ENCODE data around the gene WBP2NL.
A peak's percentile ranks its signal among the peaks of the same experiment; 100 is the strongest.

The WBP2NL gene

DNA sequence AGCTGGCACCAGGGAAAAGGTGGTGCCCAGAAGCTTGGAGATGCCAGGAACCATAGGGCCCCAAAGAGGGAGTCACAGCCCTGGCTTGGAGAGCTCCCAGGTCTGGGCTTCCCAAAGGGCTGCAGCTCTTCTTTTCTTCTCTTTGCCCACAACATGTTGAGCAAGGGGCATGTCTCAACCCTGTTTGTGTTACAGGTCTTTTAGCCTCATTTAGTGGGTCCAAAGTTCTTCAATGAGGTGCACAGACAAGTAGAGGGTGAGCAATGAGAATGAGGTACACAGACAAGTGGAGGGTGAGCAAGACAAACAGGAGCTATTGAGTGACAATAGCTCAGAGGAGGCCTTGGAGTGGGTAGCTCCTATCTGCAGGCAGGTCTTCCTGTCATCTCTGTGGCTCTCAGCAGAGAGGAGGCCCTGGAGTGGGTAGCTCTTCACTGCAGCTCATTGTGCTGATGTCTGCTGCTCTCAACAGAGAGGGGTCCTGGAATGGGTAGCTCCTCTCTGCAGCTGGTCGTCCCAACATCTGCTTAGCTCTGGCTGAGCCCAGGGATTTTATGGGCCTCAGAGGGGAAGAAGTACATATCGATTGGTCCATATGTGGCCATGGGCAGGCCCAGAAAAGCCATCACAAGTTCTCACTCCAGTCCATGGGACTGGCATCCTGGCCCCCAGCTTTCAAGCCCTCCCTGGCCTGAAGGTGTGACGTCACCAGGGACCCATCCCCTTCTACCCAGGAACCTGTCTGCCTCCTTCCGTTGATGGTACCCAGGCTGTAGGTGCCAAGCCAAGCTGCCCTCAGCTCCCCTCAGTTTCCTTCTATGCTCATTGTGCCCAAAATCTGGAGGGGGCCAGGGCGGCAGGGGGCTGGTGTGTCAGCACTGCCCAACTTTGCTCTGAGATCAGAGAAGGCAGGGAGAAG is 34.9 kb downstream of the WBP2NL start:
- TF ChIP-seq EZH2phosphoT487 (IDR thresholded peaks at IDR 0.05; ENCODE audit: low read depth), result no peak
- TF ChIP-seq, protein P1, sequence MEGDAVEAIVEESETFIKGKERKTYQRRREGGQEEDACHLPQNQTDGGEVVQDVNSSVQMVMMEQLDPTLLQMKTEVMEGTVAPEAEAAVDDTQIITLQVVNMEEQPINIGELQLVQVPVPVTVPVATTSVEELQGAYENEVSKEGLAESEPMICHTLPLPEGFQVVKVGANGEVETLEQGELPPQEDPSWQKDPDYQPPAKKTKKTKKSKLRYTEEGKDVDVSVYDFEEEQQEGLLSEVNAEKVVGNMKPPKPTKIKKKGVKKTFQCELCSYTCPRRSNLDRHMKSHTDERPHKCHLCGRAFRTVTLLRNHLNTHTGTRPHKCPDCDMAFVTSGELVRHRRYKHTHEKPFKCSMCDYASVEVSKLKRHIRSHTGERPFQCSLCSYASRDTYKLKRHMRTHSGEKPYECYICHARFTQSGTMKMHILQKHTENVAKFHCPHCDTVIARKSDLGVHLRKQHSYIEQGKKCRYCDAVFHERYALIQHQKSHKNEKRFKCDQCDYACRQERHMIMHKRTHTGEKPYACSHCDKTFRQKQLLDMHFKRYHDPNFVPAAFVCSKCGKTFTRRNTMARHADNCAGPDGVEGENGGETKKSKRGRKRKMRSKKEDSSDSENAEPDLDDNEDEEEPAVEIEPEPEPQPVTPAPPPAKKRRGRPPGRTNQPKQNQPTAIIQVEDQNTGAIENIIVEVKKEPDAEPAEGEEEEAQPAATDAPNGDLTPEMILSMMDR (IDR thresholded peaks at IDR 0.05; ENCODE audit: low read depth, low read length), result no peak
- Histone ChIP-seq H3K9ac (ENCODE audit: low read length) (no peak overlapping the region), H3K4me2 (ENCODE audit: low read length) (no peak overlapping the region), H3K27ac (ENCODE audit: low read length) (no peak overlapping the region), H4K20me1 (ENCODE audit: insufficient read depth, low read length) (no peaks in the 10 kb centered on the region), H3K27me3 (ENCODE audit: low read depth, low read length) (no peaks in the 10 kb centered on the region), H3K4me3 (ENCODE audit: low read length) (no peak overlapping the region), H2AFZ (ENCODE audit: low read depth, low read length) (no peak overlapping the region), H3K9me3 (ENCODE audit: insufficient read depth, low read length) (peaks cover 23% of the 10 kb centered on the region), H3K36me3 (replicated peaks; ENCODE audit: low read depth, low read length) (peaks cover 20% of the 10 kb centered on the region), H3K4me1 (ENCODE audit: low read length) (peaks cover 30% of the 10 kb centered on the region), H3K79me2 (ENCODE audit: low read length) (no peaks in the 10 kb centered on the region)

DNA sequence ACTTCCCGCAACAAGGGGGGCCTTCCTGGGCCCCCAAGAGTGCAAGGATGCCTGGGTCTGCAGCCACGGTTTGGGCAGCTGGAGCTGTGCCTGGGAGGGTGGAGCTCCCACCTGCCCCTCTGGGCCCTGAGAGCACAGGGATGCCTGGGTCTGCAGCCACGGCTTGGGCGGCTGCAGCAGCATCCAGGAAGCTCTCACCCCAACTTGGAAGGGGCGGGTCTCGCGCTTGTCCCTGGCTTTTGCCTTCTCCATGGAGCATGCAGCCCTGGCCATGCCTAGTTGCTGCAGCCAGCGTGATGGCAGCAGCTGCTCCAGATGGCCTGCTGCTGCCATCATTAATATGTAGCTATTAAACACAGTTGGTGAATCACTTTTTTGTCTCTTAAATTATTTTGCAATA is 36.7 kb downstream of the WBP2NL start:
- peaks cover 23% of the 10 kb centered on the region for H3K9me3 ChIP-seq (ENCODE audit: insufficient read depth, low read length)
- no peaks in the 10 kb centered on the region for H4K20me1 ChIP-seq (ENCODE audit: insufficient read depth, low read length)
- H3K36me3 ChIP-seq (replicated peaks; ENCODE audit: low read depth, low read length), result peaks cover 20% of the 10 kb centered on the region
- no peaks in the 10 kb centered on the region for H3K27me3 ChIP-seq (ENCODE audit: low read depth, low read length)
- no peak overlapping the region for H3K27ac ChIP-seq (ENCODE audit: low read length)
- no peak overlapping the region for H2AFZ ChIP-seq (ENCODE audit: low read depth, low read length)
- no peak overlapping the region for H3K9ac ChIP-seq (ENCODE audit: low read length)
- no peak overlapping the region for H3K4me3 ChIP-seq (ENCODE audit: low read length)
- peaks cover 32% of the 10 kb centered on the region for H3K4me1 ChIP-seq (ENCODE audit: low read length)
- H3K4me2 ChIP-seq (ENCODE audit: low read length), result no peak overlapping the region
- no peak for TF ChIP-seq EZH2phosphoT487 (IDR thresholded peaks at IDR 0.05; ENCODE audit: low read depth)
- TF ChIP-seq, protein P1 (IDR thresholded peaks at IDR 0.05; ENCODE audit: low read depth, low read length), result no peak
- H3K79me2 ChIP-seq (ENCODE audit: low read length), result no peaks in the 10 kb centered on the region

DNA sequence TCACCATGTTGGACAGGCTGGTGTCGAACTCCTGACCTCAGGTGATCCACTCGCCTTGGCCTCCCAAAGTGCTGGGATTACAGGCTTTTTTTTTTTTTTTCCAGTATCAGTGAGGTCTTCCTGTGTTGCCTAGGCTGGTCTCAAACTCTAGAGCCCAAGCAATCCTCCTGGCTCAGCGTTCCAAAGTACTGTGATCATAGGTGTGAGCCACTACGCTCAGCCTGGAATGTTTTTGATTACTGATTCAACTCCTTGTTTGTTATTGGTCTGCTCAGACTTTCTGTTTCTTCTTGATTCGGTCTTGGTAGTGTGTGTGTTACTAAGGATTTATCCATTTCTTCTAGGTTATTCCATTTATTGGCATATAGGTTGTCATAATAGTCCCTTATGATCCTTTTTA is 40.7 kb downstream of the WBP2NL start:
- Histone ChIP-seq H4K20me1 (ENCODE audit: insufficient read depth, low read length) (no peaks in the 10 kb centered on the region), H3K9ac (ENCODE audit: low read length) (no peak overlapping the region), H3K4me1 (ENCODE audit: low read length) (peaks cover 8% of the 10 kb centered on the region), H3K27ac (ENCODE audit: low read length) (no peak overlapping the region), H3K27me3 (ENCODE audit: low read depth, low read length) (no peaks in the 10 kb centered on the region), H3K4me3 (ENCODE audit: low read length) (no peak overlapping the region), H3K79me2 (ENCODE audit: low read length) (no peaks in the 10 kb centered on the region), H2AFZ (ENCODE audit: low read depth, low read length) (no peak overlapping the region), H3K36me3 (replicated peaks; ENCODE audit: low read depth, low read length) (peaks cover 29% of the 10 kb centered on the region), H3K9me3 (ENCODE audit: insufficient read depth, low read length) (peaks cover 23% of the 10 kb centered on the region), H3K4me2 (ENCODE audit: low read length) (peak overlapping the region; percentile 23; the same call in 1 of the 2 replicates)
- no peak for TF ChIP-seq EZH2phosphoT487 (IDR thresholded peaks at IDR 0.05; ENCODE audit: low read depth)
- TF ChIP-seq, protein P1 (IDR thresholded peaks at IDR 0.05; ENCODE audit: low read depth, low read length), result no peak

DNA sequence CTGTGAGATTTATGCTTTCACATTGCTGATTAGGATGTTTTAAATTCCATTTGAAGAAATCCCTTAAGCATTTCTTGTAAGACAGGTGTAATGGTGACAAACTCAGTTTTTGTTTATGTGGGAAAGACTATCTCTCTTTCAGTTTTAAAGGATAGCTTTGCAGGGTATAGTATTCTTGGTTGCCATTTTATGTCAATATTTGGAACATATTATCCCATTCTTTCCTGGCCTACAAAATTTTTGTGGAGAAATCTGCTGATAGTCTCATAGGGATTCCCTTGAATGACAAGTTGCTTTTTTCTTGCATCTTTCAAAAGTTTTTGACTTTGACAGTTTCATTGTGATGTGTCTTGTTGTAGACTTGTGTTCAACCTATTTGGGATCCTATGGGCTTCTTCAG is 43.2 kb downstream of the WBP2NL start:
- no peaks in the 10 kb centered on the region for H4K20me1 ChIP-seq (ENCODE audit: insufficient read depth, low read length)
- H3K9me3 ChIP-seq (ENCODE audit: insufficient read depth, low read length), result peaks cover 23% of the 10 kb centered on the region
- H3K27ac ChIP-seq (ENCODE audit: low read length), result no peak overlapping the region
- H3K4me2 ChIP-seq (ENCODE audit: low read length), result no peak overlapping the region
- peaks cover 32% of the 10 kb centered on the region for H3K36me3 ChIP-seq (replicated peaks; ENCODE audit: low read depth, low read length)
- H3K9ac ChIP-seq (ENCODE audit: low read length), result no peak overlapping the region
- H3K4me3 ChIP-seq (ENCODE audit: low read length), result no peak overlapping the region
- no peaks in the 10 kb centered on the region for H3K79me2 ChIP-seq (ENCODE audit: low read length)
- peaks cover 14% of the 10 kb centered on the region for H3K4me1 ChIP-seq (ENCODE audit: low read length)
- no peak overlapping the region for H2AFZ ChIP-seq (ENCODE audit: low read depth, low read length)
- H3K27me3 ChIP-seq (ENCODE audit: low read depth, low read length), result no peaks in the 10 kb centered on the region
- TF ChIP-seq, protein P1 (IDR thresholded peaks at IDR 0.05; ENCODE audit: low read depth, low read length), result no peak
- no peak for TF ChIP-seq EZH2phosphoT487 (IDR thresholded peaks at IDR 0.05; ENCODE audit: low read depth)

Data from OCI-LY3 (cell line).